Skeletal muscle cell (primary cell): ENCODE measurements around the gene KATNBL1.
"Not testable (repeated sequence)": the region's sequence is repeated elsewhere in the genome, so short reads cannot be mapped to it uniquely, and the experiment has no call there.

Experiments
- DNase-seq: peaks from one replicate; pipeline ENCODE4 v3.0.0-alpha.2; 2010; ENCODE audit warnings: low read depth
- H3K4me3 ChIP-seq: 2 replicates; pipeline ENCODE4 v1.5.1; 2011; ENCODE audit warnings: low read depth, mild to moderate bottlenecking, control low read depth, low read length, moderate library complexity

The KATNBL1 gene

GRCh38 chr15:34121786-34122185, 88.1 kb downstream of the KATNBL1 start:
- not testable (repeated sequence) for H3K4me3 ChIP-seq, DNase-seq

GRCh38 chr15:34120420-34120819, 89.5 kb downstream of the KATNBL1 start:
- not testable (repeated sequence) for H3K4me3 ChIP-seq, DNase-seq

GRCh38 chr15:34119291-34119690, 90.6 kb downstream of the KATNBL1 start:
- DNase-seq: no peak
- H3K4me3 ChIP-seq: no peak overlapping the region

- H3K4me3 ChIP-seq: no peak overlapping the region
- no peak for DNase-seq
Measured at GRCh38 chr15:34116620-34117019, 93.3 kb downstream of the KATNBL1 start.

GRCh38 chr15:34114739-34115138, 95.2 kb downstream of the KATNBL1 start:
- no peak for DNase-seq
- H3K4me3 ChIP-seq: no peak overlapping the region

- no peak for DNase-seq
- no peak overlapping the region for H3K4me3 ChIP-seq
Measured at GRCh38 chr15:34114215-34114614, 95.7 kb downstream of the KATNBL1 start.

GRCh38 chr15:34111488-34111887, 98.4 kb downstream of the KATNBL1 start:
- no peak for DNase-seq
- H3K4me3 ChIP-seq: no peak overlapping the region

- DNase-seq: no peak
- no peak overlapping the region for H3K4me3 ChIP-seq
Measured at GRCh38 chr15:34109797-34110663, 99.9 kb downstream of the KATNBL1 start.

- H3K4me3 ChIP-seq: no peak overlapping the region
- no peak for DNase-seq
Measured at GRCh38 chr15:34107315-34107714, 102.6 kb downstream of the KATNBL1 start.

- DNase-seq: no peak
Measured at GRCh38 chr15:34106423-34106822, 103.5 kb downstream of the KATNBL1 start.

GRCh38 chr15:34102175-34102925, 107.5 kb downstream of the KATNBL1 start:
- peak overlapping the region; percentile 99 for H3K4me3 ChIP-seq
- no peak for DNase-seq

More at GRCh38 chr15:34106423-34106822, 103.5 kb downstream of the KATNBL1 start:
- no peak overlapping the region for H3K4me3 ChIP-seq

GRCh38 chr15:34101366-34102174, 108.3 kb downstream of the KATNBL1 start, which contains the start of the genes EMC7 and PGBD4:
EMC7 (minus strand) TSS chr15:34101862; CDS start chr15:34101839, 23 bp downstream.
PGBD4 (plus strand) TSS chr15:34102083; CDS start chr15:34102532, 449 bp downstream.
- DNase-seq: peak; percentile 99
- H3K4me3 ChIP-seq: peak within 1 kb of the TSS; percentile 99

- H3K4me3 ChIP-seq: no peak overlapping the region
- DNase-seq: no peak
Measured at GRCh38 chr15:34099914-34100313, 110.0 kb downstream of the KATNBL1 start.
